Caki2 (cell line): ENCODE results near the gene FTO. TPM values are rescaled to one million over a fixed set of nuclear protein-coding genes. Genes with fewer than 3 reads are reported as not detected.

ENCODE experiments used
- DNase-seq: peaks from one replicate; pipeline ENCODE4 v3.0.0-alpha.2; 2015; ENCODE audit warnings: low read depth
- in situ Hi-C: cut with HindIII; loops from 2 replicates; pipeline ENCODE4 v1.10.0; 2016; ENCODE audit warnings: low sequenced_read_pairs, low pct_unique_long_range_greater_than_20kb, mixed read lengths
- total RNA-seq: library from RNA; depleted of rRNA; stranded (reverse); fragments of >200 nt; shearing (Covaris generic); gene quantifications from 2 replicates; pipeline ENCODE4 v1.2.3, GENCODE V29; 2014; ENCODE audit warnings: low replicate concordance

FTO gene
- total RNA-seq, 1 experiment from 2014 or later, result 45.9 TPM

DNA sequence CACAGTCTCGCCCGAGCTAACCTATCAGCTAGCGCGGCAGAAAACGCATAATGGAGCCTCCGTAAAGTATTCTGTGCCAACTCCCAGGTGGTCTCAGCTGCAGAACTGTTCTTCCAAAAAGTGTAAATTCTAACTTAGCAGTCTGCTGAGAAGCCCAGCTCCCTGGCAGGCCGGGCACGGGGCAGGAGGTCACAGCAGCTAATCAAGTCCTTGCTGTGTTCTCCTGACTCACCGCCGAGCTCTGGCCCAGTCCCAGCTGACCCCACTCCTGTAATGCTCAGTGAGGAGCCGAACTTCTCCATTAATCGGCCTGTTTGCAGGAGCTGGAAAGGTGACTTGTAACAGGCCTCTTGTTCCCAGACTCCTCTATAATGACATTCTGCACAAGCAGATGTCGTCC lies 389.3 kb downstream of the FTO start:
- DNase-seq, result no peak
- in situ Hi-C loops, result no loop called here

DNA sequence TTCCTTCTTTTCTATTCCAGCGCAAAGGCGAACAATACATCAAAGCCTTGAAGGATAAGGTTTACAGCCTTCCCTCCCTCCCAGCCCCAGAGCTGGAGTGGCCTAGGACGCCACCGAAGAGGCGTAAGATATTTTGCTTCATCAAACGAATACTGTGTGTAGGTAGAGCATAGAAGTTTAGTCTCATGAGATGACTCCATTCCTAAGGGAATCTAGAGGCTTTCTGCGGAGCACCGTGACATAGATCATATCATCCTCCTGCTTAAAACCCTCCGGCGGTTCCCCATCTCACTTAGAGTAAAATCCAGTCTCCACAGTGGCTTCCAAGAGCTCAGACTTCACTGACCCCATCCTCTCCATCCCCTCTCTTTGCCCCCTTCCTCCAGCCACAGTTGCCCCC lies 390.7 kb downstream of the FTO start:
- no peak for DNase-seq
- in situ Hi-C loops, result no loop called here

DNA sequence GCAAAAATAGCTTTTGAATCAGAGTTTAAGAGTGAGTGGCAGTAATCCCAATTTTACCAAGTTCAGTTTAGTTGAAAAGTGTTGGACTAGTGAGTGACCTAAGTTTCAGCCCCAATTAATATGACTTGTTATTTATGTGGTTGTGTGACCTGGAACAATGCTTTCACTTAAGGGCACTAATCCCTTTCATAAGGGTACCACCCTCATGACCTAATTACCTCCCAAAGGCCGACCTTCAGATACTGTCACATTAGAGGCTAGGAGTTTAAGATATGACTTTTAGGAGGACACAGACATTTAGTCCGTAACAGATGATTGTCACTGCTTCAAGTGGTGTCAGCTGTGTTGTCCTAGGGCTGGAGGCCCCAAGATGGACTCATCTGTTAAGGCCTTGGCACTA lies 392.7 kb downstream of the FTO start:
- no peak for DNase-seq
- in situ Hi-C loops, result no loop called here

DNA sequence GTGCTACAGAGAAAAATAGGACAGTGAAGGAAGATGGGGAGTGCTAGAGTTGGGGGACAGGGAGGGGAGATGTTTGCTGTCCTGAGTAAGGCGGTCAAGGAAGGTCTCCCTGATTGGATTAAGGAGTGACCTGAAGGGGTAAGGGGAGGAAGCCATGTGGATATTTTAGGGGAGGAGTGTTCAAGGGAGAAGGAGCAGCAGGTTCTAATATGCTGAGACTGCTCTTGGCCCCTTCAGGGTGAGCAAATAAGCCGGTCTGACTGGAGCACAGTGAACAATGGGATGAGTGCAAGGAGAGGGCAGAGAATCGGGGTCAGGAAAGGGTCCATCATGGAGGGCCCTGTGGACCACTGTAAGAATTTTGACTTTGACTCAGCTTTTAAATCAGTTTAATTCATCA lies 393.8 kb downstream of the FTO start:
- DNase-seq, result no peak
- in situ Hi-C loops, result no loop called here

DNA sequence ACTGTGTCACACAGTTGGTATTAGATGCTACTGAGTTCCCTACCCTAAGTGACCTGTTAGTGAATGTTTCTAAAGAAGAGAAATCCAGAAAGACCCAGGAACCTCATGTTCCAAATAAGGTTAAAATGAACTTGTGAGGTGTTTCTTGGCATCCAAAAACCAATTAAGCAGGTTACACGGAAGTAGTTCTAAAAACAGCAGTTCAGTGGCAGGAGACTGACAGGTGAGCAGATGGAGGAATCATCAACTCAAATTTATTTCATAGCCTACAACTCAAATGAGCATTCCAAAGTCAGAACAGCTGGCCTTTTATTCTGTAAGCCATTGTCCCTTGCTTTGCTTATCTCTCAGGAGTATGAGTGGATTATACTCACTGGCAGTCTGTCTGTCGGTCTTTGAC lies 394.3 kb downstream of the FTO start:
- in situ Hi-C loops, result no loop called here
- no peak for DNase-seq

DNA sequence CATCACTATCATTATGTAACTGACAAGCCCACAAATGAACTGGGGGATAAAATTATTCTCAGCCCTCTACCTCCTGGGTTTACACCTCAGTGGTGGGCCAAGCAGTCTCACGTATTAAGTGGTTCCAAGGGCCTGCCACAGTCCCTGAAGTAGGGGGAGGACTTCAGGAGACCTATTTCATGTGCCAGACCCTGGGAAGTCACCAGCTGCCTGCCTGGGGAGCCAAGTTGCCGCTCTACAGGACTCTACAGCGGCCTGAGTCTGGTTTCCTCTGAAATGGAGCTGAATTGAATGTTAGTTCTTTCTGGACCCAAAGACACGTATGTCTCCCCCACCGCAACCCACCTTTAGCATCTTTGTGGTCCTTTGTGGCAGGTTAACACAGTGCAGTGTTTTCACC lies 395.7 kb downstream of the FTO start:
- no peak for DNase-seq
- in situ Hi-C loops, result no loop called here

DNA sequence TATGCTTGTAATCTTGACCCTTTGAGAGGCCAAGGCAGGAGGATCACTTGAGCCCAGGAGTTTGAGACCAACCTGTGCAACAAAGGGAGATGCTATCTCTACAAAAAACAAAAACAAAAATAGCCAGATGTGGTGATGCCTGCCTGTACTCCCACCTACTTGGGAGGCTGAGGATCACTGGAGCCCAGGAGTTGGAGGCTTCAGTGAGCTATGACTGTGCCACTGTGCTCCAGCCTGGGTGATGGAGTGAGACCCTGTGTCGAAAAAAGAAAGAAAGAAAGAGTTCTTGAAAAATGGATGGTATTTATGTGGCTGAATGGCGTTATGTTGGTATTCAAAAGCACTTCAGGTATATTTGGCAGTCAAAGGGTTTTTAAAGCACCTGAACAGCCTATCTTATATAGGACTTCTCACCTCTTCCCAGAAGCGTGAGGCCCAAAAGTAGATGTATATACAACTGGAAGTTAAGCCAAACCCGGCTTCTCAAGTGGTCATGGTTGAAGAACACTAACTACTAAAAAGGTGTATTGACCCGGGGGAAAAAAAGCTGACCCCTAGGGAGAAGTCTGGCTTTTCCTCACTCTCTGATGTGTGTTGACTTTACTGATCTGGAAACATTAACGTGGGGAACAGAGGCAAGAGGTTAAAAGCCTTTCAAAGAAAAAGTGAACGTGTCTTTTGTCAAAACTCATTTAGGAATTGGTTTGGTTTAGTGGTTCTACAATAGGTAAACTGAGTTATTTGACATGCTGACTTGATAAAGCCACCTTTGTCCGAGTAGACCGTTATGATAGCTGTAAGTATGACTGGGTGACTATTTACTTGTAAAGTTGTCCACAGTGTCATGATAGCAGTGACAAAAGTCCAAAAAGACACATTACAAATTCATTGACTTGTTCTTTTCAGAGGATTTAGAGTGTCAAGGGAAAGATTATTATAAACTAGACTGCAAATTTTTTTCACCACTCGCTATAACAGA lies 399.2 kb downstream of the FTO start:
- in situ Hi-C loops, result no loop called here
- DNase-seq, result no peak

DNA sequence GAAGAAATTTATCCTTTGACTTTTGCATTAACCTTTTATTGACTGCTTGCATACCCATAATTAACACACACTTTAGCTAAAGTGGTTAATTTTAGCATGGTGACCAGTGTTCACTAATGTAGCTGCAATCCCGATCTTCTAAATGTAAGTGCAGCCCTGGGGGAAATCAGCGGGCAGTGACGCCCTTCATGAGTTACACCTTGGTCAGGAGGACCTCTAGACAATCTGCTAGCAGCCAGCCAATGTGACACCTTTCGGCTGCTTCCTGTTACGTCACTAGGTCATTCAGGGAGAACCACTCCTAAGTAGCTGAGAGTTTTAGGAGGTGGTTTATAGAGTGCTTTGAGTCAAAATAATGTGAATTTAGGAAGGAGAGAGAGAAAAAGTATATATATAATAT lies 402.1 kb downstream of the FTO start:
- no peak for DNase-seq
- in situ Hi-C loops, result no loop called here

DNA sequence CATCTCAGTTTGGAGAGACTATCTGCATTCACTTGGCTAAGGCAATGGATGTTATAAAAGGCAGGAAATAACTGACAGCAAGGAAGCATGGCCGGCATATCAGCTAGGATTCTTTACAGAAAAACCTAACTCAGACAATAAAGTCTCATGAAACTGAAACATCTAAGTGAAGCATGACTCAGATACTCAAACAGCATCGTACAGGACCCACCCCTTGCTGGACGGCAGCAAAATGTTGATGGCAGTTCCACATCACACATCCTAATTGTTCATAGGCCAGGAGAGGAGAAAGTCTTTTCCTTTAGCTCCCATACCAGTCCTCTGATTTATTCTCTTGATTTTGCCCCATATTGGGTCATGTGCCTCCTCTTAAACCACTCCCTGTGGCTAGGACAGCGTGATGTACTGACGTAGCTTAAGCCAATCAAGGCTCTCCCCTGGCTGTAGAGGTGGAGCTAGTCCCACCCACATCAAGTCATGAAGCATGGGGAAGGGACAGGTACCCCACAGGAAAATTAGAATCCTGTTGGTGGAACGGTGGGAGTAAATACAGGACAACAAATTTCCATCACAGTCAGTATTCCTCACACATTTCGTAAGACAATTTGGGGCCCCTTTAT lies 403.7 kb downstream of the FTO start:
- no peak for DNase-seq
- in situ Hi-C loops, result no loop called here

DNA sequence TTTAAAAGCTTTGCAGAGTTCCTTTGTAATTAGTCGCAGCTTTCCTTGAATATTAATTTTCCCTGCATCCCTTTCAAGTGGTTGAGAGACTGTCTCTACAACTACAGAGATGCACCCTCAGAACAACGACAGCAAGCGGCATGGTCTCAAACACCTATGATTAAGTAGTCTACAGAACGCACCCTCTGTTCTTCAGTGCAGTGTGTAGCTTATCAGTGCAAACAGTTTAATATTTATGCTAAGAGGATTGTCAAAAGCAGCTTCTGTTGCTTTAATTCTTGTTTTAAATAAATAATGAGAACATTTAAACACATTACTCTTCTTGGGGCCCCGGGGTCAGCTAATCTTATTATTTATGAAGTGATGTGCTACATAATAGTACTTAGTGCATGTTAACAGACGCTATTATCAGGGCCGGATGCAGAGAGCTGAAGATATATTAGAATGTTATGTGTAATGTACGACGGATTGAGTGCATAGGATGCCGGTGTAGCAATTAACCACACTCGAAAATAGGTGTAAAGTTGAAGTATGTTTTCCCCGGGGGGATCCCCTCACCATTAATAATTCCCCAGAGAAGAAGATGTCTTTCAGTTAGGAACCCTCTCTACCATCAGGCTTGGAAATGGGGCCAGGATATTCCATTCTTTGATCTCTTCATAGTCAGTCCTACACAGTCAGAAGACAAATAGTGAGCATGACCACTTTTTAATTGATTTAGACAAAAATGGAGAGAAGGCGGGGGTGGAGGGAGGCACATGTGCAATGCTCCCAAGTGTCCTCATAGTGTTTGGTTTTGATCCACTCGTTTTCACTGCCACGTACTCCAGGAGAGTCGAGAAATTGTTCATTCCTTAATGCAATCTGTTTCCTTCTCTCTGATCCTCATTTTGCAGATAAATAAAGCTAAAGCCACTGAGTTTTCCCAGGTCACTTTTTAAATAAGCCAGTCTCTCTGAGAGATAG lies 406.3 kb downstream of the FTO start:
- in situ Hi-C loops, result no loop called here

DNA sequence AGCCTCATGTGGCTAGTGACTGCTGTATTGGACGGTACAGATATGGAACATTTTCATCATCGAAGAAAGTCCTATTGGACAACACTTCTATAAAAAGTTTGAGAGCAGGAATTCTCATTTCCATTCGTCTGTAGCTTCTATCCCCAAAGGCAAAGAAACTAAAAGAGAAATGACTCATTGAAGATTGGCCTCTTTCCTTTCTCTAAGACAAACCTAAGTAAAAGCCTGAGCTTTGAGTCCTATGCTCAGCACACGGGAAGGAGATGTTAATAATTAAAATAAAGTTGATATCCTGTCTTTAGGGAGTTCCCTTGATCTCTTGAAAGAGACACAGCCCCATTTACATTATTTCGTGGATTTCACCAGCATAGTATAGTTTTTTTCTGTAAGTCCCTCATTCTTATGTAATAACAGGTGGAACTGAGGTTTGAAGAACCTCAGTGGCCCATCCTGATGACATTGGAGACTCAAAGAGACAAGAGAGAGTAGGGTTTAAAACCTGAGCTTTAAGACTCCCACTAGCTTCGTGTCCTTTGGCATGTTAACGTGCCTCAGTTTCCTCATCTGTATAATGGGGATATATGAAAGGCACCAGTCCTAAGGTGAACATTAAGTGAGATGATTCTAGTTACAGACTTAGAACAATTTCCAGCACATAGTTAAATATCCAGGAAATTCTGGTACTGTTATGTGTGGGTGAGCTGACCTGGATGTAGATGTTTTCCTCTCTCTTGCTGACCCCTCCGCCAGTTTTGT lies 408.7 kb downstream of the FTO start:
- no peak for DNase-seq
- in situ Hi-C loops, result no loop called here

More for the DNA sequence above, 406.3 kb downstream of the FTO start:
- no peak for DNase-seq

DNA sequence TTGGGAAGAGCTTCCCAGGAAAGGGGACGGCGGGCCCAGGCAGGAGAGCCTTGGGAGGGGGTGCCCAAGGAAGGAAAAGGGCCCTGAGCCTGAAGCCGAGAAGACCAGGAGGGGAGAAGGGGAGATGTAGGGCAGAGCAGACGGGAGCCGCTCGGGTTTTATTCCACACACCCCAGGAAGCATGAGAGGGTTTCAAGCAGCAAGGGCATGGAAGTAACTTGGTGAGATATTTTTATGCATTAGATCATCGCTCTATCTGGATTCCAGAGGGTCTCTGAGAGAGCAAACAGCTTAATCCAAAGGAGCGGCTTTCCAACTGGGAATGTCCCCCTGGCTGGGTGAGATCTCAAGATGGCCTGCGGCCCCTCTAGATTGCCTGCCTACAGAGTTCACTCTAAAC lies 411.6 kb downstream of the FTO start:
- in situ Hi-C loops, result no loop called here
- DNase-seq, result no peak

DNA sequence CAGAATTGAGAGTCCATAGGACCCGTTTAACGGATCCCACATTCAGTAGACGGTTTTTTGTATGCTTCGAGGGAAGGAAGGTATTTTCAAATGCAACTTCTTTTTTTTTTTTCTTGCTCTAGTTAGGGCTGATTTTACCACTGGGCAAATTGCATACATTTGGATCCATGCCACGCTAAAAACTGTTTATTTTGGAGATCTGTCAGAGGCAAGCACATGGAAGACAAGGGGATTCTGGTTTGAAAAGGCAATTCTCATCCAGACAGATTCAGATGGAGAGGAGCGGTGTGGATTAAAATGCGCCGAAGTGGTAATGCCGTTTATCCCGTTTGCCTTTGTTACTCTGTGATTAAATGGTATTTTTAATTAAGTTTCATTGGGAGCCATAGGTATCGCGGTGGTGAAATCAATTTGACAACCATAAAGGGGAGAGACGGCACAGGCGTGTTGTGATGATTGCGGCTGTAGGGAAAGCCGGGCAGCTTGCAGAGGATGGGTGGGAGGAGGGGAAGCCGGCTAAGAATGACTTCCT lies 412.2 kb downstream of the FTO start:
- DNase-seq, result no peak
- in situ Hi-C loops, result no loop called here

DNA sequence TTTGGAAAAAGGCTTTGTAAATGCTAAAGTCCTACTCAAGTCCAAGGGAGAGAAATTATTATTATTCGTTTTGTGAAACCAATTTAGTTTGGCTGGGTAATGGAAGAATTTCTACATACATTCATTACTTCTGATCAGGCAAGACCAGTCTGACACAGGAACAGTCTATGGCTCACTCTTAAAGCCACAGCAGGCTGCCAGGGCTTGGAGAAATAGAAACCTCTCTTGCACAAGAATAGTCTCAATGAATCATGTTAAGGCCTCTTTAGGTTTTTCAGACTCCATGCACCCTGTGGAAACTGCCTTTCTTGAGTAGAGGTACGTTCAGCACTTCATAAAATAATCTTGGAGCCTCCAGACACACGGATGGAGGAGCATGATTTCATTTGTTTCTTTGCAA lies 414.9 kb downstream of the FTO start:
- no peak for DNase-seq

DNA sequence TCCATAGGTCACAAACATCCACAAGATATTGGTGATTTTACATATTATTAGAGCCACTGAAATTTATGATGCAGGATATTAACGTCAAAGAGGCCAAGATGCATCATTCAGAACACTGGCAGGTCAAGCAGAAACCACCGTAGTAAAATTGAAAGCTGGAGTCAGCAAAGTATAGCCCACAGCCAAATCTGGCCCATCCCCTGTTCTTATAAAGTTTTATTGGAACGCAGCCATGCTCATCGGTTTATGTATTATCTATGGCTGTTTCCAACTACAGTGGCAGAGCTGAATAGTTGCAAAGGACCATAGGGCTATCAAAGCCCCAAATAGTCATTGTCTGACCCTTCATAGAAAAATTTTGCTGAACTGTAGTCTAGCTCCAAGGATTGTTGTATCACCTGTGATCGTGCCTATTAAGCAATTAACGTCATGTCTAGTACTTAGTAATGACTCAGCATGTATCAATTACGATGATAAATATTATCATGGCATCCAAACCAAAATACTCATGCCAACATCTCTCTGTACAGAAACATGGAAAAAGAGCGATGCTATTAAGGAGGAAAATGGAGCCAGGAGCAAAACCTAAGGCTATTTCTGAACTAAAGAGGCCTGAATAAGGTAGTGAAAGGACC lies 417.0 kb downstream of the FTO start:
- DNase-seq, result no peak
- in situ Hi-C loops, result no loop called here

More for the DNA sequence above, 414.9 kb downstream of the FTO start:
- in situ Hi-C loops, result no loop called here

DNA sequence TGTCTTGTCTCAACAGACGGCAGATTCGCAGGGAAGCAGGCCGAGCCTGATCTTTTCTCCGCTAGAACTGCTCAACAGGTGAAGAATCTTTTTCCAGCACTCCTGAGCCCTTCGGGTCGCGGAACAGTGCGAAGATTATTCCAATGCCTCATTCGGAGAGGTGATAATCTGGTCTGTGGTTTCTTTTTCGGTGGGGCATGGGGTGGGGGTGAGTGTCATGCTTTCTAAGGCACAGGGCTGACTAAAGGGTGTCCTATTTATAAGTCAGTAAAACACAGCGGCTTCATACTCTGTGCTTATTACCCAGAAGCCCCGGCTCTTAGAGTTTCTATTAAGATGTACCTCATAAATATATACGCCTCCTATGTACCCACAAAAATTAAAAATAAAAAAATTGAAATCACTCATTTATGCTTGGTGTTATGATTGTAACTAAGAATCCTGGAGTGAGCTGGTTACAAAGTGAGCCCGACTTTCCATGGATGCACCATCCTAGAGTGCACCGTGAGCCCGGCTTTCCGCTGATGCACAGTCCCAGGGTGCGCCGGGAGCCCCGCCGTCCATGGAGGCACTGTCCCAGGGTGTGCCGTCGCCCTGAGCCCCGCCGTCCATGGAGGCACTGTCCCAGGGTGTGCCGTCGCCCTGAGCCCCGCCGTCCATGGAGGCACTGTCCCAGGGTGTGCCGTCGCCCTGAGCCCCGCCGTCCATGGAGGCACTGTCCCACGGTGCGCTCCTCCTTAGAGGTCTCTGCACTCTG lies 417.8 kb downstream of the FTO start:
- DNase-seq, result no peak
- in situ Hi-C loops, result no loop called here

DNA sequence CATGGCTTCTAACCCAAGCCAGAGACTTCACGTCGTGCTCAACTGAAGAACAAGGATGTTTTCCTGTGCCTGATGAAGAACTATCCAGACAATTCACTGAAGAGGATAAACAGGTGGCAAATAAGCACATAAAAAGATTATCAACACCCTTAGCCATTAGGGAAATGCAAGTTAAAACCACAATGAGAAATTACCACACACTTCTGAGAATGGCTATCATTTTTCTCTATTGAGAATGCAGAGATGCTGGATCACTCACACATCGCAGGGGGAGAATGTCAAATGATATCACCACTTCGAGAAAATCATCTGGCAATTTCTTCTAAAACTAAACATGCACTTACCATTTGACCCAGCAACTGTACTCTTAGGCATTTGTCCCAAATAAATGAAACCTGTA lies 419.8 kb downstream of the FTO start:
- in situ Hi-C loops, result no loop called here
- no peak for DNase-seq
